ENCODE results near the gene RIPPLY2. TPM values are rescaled to one million over a fixed set of nuclear protein-coding genes. Genes with fewer than 3 reads are reported as not detected.

The RIPPLY2 gene
- total and polyA plus RNA-seq, 2 donors (not counting 3 experiments of a cell fraction or from before 2014, with no cell fraction given), result 0.25 to 0.53 TPM

DNA sequence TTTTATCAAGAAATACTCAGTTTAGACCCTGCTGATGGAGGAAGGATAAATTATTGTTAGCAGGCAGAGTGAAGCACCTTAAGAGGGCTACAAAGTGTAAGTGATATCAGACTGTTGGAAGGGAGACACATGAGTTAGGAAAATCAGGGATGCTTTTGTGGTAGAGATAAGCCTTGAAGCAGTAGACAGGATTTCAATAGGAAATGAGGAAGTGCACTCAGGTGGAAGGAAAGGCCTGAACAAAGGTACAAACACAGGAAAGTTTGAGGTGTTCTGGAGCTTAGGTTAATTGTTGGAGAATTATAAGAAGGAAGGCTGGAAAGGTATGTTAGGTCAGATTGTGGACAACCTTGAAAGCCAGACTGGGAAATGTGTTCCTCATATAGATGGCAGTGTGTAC, 13.9 kb downstream of the RIPPLY2 start:
- Histone ChIP-seq H3K79me2 (ENCODE audit: control insufficient read depth, insufficient read depth, low read length) (peaks cover 2% of the 10 kb centered on the region), H3K9me1 (replicated peaks; ENCODE audit: control insufficient read depth, extremely low read depth, insufficient read depth, low read length) (no peaks in the 10 kb centered on the region), H3K4me1 (ENCODE audit: control insufficient read depth, extremely low read depth, insufficient read depth, low read length) (no peaks in the 10 kb centered on the region), H3K27me3 (ENCODE audit: control insufficient read depth in 2 of 2, insufficient read depth in 2 of 2, low read length in 2 of 2) (no peaks in the 10 kb centered on the region), H3K9me3 (replicated peaks; ENCODE audit: control insufficient read depth, insufficient read depth, low read length) (no peaks in the 10 kb centered on the region), H3K4me2 (ENCODE audit: insufficient read depth, low read length) (no peak overlapping the region), H3K36me3 (ENCODE audit: control insufficient read depth in 2 of 2, extremely low read depth in 1 of 2, insufficient read depth in 2 of 2, low read length in 2 of 2) (no peaks in the 10 kb centered on the region), H4K20me1 (replicated peaks; ENCODE audit: control insufficient read depth, extremely low read depth, insufficient read depth, low read length) (no peaks in the 10 kb centered on the region), H2AFZ (ENCODE audit: low read depth, low read length) (no peak overlapping the region), H3K27ac (ENCODE audit: insufficient read depth, low read depth, low read length) (peak overlapping the region; percentile 29), H3K4me3 (replicated peaks in 1 of 3; ENCODE audit: insufficient read depth in 1 of 3, low read depth in 1 of 3, low read length in 3 of 3) (no peak overlapping the region), H3K9ac (replicated peaks; ENCODE audit: extremely low read depth, insufficient read depth, low read length) (no peak overlapping the region)
- no peak for DNase-seq (ENCODE audit: low read depth, low spot score)
- ChIA-PET POLR2A (no interaction called here), CTCF (interaction anchor here (0.8 to 1.2 kb wide), 2 partner anchors 8 to 361 kb away, joined by 4 to 5 read pairs; partner anchors contain the start of gene CYB5R4)
- FAIRE-seq, result no peak
- no TSS peak for BruUV-seq (replicated peaks)
- TF ChIP-seq GATA2 (IDR thresholded peaks at IDR 0.05; ENCODE audit: insufficient read depth, insufficient read length, low read depth, low read length) (no peak), POLR2AphosphoS5 (IDR thresholded peaks at IDR 0.05; ENCODE audit: insufficient read depth, low read depth, low read length) (no peak), EZH2 (IDR thresholded peaks at IDR 0.05; ENCODE audit: borderline replicate concordance, low read depth, low read length, severe bottlenecking) (no peak), JUN (IDR thresholded peaks at IDR 0.05; ENCODE audit: borderline replicate concordance, insufficient read depth, insufficient read length, low read depth) (no peak), POLR2A (IDR thresholded peaks at IDR 0.05; ENCODE audit: low read depth, low read length) (no peak), MYC (IDR thresholded peaks at IDR 0.05; ENCODE audit: low read depth, low read length) (no peak), FOS (IDR thresholded peaks at IDR 0.05; ENCODE audit: borderline replicate concordance, insufficient read depth, low read length) (no peak)
- TF ChIP-seq, protein P1, sequence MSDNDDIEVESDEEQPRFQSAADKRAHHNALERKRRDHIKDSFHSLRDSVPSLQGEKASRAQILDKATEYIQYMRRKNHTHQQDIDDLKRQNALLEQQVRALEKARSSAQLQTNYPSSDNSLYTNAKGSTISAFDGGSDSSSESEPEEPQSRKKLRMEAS (IDR thresholded peaks at IDR 0.05; ENCODE audit: insufficient read depth, insufficient read length), result no peak
- TF ChIP-seq, protein P2, sequence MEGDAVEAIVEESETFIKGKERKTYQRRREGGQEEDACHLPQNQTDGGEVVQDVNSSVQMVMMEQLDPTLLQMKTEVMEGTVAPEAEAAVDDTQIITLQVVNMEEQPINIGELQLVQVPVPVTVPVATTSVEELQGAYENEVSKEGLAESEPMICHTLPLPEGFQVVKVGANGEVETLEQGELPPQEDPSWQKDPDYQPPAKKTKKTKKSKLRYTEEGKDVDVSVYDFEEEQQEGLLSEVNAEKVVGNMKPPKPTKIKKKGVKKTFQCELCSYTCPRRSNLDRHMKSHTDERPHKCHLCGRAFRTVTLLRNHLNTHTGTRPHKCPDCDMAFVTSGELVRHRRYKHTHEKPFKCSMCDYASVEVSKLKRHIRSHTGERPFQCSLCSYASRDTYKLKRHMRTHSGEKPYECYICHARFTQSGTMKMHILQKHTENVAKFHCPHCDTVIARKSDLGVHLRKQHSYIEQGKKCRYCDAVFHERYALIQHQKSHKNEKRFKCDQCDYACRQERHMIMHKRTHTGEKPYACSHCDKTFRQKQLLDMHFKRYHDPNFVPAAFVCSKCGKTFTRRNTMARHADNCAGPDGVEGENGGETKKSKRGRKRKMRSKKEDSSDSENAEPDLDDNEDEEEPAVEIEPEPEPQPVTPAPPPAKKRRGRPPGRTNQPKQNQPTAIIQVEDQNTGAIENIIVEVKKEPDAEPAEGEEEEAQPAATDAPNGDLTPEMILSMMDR (IDR thresholded peaks at IDR 0.05; ENCODE audit: extremely low read depth in 1 of 2, insufficient read depth in 1 of 2, low read depth in 1 of 2, low read length in 2 of 2), result no peak
- dilution Hi-C loops (cut with MboI; ENCODE audit: extremely low pct_ligation_motif_present, low sequenced_read_pairs), result no loop called here
- intact Hi-C loops (cut with micrococcal nuclease), result no loop called here
